Measurements from ENCODE around the gene FAM234A.

DNA sequence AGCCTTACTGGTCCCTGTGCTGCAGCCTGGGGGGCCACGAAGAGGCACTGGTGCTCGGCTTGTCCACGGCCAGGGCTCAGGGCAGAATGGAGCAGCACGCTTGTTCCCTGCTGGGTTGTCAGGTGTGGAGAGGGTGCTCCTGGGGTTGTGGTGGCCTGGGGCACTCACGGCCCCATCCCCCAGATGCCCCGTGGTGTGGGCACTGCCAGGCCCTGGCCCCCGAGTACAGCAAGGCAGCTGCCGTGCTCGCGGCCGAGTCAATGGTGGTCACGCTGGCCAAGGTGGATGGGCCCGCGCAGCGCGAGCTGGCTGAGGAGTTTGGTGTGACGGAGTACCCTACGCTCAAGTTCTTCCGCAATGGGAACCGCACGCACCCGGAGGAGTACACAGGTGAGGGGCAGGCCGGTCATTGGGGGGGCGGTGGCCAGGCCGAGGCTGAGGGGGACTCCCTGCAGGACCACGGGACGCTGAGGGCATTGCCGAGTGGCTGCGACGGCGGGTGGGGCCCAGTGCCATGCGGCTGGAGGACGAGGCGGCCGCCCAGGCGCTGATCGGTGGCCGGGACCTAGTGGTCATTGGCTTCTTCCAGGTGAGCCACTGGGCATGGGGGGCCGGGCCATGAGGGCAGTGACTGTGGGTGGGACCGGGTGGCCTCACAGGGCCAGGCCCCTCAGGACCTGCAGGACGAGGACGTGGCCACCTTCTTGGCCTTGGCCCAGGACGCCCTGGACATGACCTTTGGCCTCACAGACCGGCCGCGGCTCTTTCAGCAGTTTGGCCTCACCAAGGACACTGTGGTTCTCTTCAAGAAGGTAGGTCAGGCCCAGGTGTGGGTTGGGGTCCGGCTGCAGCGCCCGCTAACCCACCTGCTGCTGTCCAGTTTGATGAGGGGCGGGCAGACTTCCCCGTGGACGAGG lies 49.8 kb downstream of the FAM234A start:
- TF ChIP-seq, protein P1, sequence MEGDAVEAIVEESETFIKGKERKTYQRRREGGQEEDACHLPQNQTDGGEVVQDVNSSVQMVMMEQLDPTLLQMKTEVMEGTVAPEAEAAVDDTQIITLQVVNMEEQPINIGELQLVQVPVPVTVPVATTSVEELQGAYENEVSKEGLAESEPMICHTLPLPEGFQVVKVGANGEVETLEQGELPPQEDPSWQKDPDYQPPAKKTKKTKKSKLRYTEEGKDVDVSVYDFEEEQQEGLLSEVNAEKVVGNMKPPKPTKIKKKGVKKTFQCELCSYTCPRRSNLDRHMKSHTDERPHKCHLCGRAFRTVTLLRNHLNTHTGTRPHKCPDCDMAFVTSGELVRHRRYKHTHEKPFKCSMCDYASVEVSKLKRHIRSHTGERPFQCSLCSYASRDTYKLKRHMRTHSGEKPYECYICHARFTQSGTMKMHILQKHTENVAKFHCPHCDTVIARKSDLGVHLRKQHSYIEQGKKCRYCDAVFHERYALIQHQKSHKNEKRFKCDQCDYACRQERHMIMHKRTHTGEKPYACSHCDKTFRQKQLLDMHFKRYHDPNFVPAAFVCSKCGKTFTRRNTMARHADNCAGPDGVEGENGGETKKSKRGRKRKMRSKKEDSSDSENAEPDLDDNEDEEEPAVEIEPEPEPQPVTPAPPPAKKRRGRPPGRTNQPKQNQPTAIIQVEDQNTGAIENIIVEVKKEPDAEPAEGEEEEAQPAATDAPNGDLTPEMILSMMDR (IDR thresholded peaks at IDR 0.05; ENCODE audit: low read length) = no peak
- TF ChIP-seq EZH2 (IDR thresholded peaks at IDR 0.05; ENCODE audit: borderline replicate concordance, low read length) = no peak

All from OCI-LY1 (cell line).